ENCODE data around the gene CDX2. TPM values are rescaled to one million over a fixed set of nuclear protein-coding genes. Genes with fewer than 3 reads are reported as not detected.

Gene CDX2
- total RNA-seq, 1 donor from 2014 or later = not detected

DNA sequence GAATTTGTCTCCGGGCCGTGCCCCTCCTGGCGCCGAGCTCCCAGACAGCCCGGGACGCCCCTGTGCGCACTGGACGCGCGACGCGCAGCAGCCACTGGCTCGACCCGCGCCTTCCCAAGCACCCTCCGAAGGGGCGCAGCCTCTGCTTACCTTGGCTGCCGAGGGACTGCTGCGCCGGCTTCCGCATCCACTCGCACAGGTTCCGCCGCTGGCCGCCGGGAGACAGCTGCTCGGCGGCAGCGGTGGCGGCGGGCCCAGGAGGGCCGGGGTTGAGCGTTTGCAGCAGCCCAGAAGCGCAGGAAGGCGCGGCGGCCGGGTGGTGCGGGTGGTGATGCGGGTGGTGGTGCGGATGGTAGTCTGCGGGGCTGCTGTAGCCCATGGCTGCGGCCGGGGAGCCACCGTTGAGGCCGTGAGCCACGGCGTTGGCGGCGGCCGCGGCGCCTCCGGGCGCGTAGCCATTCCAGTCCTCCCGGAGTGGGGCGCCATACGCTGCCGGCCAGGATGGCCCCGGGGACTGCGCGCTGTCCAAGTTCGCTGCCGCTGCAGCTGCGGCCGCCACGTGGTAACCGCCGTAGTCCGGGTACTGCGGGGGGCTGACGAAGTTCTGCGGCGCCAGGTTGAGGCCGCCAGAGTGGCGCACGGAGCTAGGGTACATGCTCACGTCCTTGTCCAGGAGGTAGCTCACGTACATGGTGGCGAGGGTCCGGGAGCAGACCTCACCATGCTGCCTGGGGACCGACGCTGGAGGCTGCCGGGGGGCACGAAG lies 616 bp downstream of the CDX2 start:
- Mint-ChIP-seq H3K4me3 (peak overlapping the region; percentile 28), H3K36me3 (ENCODE audit: low read depth) (no peaks in the 10 kb centered on the region), H3K4me1 (peaks cover 36% of the 10 kb centered on the region), H3K9me3 (no peaks in the 10 kb centered on the region), H3K27me3 (peaks cover 70% of the 10 kb centered on the region), H3K27ac (no peak overlapping the region)
- POLR2A ChIA-PET = no interaction called here
- no peak for TF ChIP-seq CTCF (IDR thresholded peaks at IDR 0.05)
- intact Hi-C loops (cut with micrococcal nuclease) = loop anchor here (1.0 to 2.0 kb wide), 2 partner anchors 11 to 14 kb away; no protein-coding TSS in a partner anchor
- no peak for DNase-seq
- ATAC-seq (ENCODE audit: low read depth) = no peak
- CTCF ChIA-PET = interaction anchor here (1.1 to 3.0 kb wide), 3 partner anchors 8 to 142 kb away, joined by 3 to 10 read pairs (median 3); no protein-coding TSS in a partner anchor

- DNase-seq (no peak), ATAC-seq (ENCODE audit: low read depth) (no peak)
- no peaks in the 10 kb centered on the region for H3K36me3 Mint-ChIP-seq (ENCODE audit: low read depth)
- H3K4me3 Mint-ChIP-seq = peak overlapping the region; percentile 64
- TF ChIP-seq CTCF (IDR thresholded peaks at IDR 0.05) = no peak
- CTCF ChIA-PET = no interaction called here
- intact Hi-C loops (cut with micrococcal nuclease) = loop anchor here (1.0 to 2.0 kb wide), 4 partner anchors 8 to 41 kb away; no protein-coding TSS in a partner anchor
- peak overlapping the region; percentile 35 for H3K27ac Mint-ChIP-seq
- no peaks in the 10 kb centered on the region for H3K9me3 Mint-ChIP-seq
- POLR2A ChIA-PET = no interaction called here
- peaks cover 36% of the 10 kb centered on the region for H3K4me1 Mint-ChIP-seq
- H3K27me3 Mint-ChIP-seq = peaks cover 69% of the 10 kb centered on the region
Measured at GRCh38 chr13:27967736-27968315, 1.3 kb downstream of the CDX2 start.

DNA sequence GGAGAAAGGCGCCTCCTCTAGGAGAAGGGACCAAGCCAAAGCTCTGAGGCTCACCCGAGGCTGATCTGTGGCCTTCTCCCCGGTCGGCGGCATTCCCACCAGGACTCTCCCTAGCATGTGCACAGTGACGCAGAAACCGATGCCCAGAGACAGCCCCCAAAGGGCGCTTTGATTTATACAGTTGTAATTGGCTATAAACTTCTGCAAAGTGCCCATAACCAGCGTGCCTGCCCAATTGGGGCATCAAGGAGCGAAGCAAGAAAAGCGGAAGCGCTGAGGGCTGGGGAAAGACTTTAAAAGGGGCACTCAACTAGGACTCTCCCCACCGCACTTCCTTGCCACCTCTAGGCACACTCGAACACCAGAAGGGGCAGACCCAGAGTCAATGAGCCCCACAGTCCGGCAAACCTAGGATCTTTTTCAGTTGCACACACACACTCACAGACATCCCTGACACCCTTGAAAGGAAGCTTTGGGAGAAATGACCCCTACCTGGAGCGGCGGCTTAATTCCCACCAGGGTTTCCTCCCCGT lies 1.8 kb downstream of the CDX2 start:
- no peak for DNase-seq
- no peaks in the 10 kb centered on the region for H3K9me3 Mint-ChIP-seq
- no peaks in the 10 kb centered on the region for H3K36me3 Mint-ChIP-seq (ENCODE audit: low read depth)
- peaks cover 69% of the 10 kb centered on the region for H3K27me3 Mint-ChIP-seq
- peak overlapping the region; percentile 35 for H3K27ac Mint-ChIP-seq
- H3K4me1 Mint-ChIP-seq = peaks cover 36% of the 10 kb centered on the region
- CTCF ChIA-PET = no interaction called here
- ATAC-seq (ENCODE audit: low read depth) = peak; percentile 45
- H3K4me3 Mint-ChIP-seq = peak overlapping the region; percentile 64
- intact Hi-C loops (cut with micrococcal nuclease) = loop anchor here (1.0 to 2.0 kb wide), 2 partner anchors 9 to 40 kb away; no protein-coding TSS in a partner anchor
- POLR2A ChIA-PET = no interaction called here
- TF ChIP-seq CTCF (IDR thresholded peaks at IDR 0.05) = no peak

- ChIA-PET CTCF (no interaction called here), POLR2A (no interaction called here)
- H3K4me1 Mint-ChIP-seq = peaks cover 36% of the 10 kb centered on the region
- DNase-seq = no peak
- intact Hi-C loops (cut with micrococcal nuclease) = loop anchor here (1.0 to 2.0 kb wide), 2 partner anchors 10 to 40 kb away; no protein-coding TSS in a partner anchor
- H3K36me3 Mint-ChIP-seq (ENCODE audit: low read depth) = no peaks in the 10 kb centered on the region
- ATAC-seq (ENCODE audit: low read depth) = no peak
- H3K9me3 Mint-ChIP-seq = no peaks in the 10 kb centered on the region
- no peak overlapping the region for H3K4me3 Mint-ChIP-seq
- H3K27ac Mint-ChIP-seq = no peak overlapping the region
- peaks cover 68% of the 10 kb centered on the region for H3K27me3 Mint-ChIP-seq
- no peak for TF ChIP-seq CTCF (IDR thresholded peaks at IDR 0.05)
Measured at GRCh38 chr13:27966641-27967202, 2.4 kb downstream of the CDX2 start.

Data from activated B cell treated with CpG ODN at 0.5 μM for 24 hours (primary cell).